ES-I3 (cell line): Measurements from ENCODE around the gene KRTAP9-9.
"Not testable (repeated sequence)": the region's sequence is repeated elsewhere in the genome, so short reads cannot be mapped to it uniquely, and the experiment has no call there.

Experiments used
- H3K36me3 ChIP-seq: 2 replicates; pipeline ENCODE4 v1.6.1; 2013; ENCODE audit warnings: mild to moderate bottlenecking, low read length, control low read depth, moderate library complexity; ENCODE audit not compliant: insufficient read depth
- H3K4me1 ChIP-seq: 2 replicates; pipeline ENCODE4 v1.6.1; 2013; ENCODE audit warnings: mild to moderate bottlenecking, control low read depth, low read length; ENCODE audit not compliant: insufficient read depth
- H3K9ac ChIP-seq: 2 replicates; pipeline ENCODE4 v1.6.1; 2013; ENCODE audit warnings: low read depth, mild to moderate bottlenecking, low read length, moderate library complexity
- H3K9me3 ChIP-seq: 2 replicates; pipeline ENCODE4 v1.6.1; 2013; ENCODE audit warnings: mild to moderate bottlenecking, low read length, moderate library complexity; ENCODE audit not compliant: control insufficient read depth, insufficient read depth

The KRTAP9-9 gene

DNA sequence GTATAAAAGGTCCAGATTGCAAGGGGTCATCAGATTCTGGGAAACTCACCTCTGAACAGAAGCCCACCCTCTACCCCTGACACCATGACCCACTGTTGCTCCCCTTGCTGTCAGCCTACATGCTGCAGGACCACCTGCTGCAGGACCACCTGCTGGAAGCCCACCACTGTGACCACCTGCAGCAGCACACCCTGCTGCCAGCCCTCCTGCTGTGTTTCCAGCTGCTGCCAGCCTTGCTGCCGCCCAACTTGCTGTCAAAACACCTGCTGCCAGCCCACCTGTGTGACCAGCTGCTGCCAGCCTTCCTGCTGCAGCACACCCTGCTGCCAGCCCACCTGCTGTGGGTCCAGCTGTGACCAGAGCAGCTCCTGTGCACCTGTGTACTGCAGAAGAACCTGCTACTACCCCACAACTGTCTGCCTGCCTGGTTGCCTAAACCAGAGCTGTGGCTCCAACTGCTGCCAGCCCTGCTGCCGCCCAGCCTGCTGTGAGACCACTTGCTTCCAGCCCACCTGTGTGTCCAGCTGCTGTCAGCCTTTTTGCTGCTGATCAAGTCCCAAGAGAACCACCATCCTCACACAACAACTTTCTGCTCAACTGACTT lies 5.4 kb upstream of the KRTAP9-9 start, which contains the start of gene KRTAP9-4:
TSS of gene KRTAP9-4 (plus strand) at position 51 of the 604 bp plus-strand sequence. CDS start at position 85, 34 bp downstream.
- H3K4me1 ChIP-seq, H3K9me3 ChIP-seq, H3K36me3 ChIP-seq, H3K9ac ChIP-seq: not testable (repeated sequence)

DNA sequence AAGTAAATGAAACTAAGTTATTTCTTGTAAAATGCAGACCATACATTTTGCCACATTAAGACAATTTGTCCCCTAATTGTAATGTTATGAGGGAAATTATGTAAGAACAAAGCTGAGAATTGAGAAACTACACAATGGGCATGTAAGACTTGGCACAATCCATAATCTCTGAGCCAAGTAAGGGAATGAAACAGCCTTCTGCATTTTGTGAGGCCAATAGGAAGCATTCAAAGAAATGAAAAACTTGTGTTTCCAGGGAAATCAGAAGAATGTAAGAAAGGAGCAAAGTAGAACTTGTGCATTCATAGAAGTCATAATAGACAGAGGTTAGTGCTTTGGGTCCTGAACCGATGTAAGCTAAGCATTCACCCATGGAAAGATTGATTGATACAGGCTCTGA lies 3.9 kb upstream of the KRTAP9-9 start:
- H3K9me3 ChIP-seq, result no peaks in the 10 kb centered on the region
- H3K4me1 ChIP-seq, result no peaks in the 10 kb centered on the region
- H3K36me3 ChIP-seq, result no peaks in the 10 kb centered on the region
- no peak overlapping the region for H3K9ac ChIP-seq

DNA sequence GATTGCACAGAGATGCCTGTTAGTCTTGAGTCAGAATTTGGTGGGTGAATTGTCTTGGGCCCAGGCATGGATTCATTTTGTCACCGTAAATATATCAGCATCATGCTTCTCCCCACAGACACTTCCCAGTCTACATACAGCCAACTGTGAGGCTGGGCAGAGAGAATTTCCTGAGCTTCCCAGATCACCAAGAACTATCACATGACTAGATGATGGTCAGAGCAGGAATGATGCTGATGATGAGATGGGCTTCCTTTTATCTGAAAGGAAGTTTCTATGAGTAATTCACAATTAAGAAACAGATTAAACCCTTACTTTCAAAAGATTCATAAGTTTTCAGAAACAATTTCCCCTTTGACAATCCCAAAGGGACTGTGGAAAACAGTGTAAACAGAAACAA lies 323 bp upstream of the KRTAP9-9 start:
- Histone ChIP-seq H3K9me3 (no peaks in the 10 kb centered on the region), H3K4me1 (no peaks in the 10 kb centered on the region), H3K9ac (no peak overlapping the region), H3K36me3 (no peaks in the 10 kb centered on the region)

DNA sequence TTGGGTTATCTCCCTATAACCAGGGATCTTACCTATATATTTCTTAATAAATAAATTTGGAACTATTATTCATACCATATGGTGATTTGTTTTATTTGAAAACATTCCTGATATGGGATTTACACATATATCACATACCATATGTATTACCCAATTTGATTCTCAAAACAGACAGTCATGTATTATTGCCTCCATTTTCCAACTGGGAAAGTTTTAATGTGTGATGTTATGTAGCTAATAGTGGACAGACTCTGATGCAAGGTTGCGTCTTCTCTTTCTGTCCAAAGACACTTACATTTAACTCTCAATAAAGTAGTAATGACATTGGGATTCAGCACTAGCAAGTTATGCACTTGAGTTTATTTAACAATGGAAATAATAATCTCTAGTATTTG lies 1.1 kb downstream of the KRTAP9-9 start:
- no peaks in the 10 kb centered on the region for H3K4me1 ChIP-seq
- H3K36me3 ChIP-seq, result no peaks in the 10 kb centered on the region
- no peak overlapping the region for H3K9ac ChIP-seq
- no peaks in the 10 kb centered on the region for H3K9me3 ChIP-seq

DNA sequence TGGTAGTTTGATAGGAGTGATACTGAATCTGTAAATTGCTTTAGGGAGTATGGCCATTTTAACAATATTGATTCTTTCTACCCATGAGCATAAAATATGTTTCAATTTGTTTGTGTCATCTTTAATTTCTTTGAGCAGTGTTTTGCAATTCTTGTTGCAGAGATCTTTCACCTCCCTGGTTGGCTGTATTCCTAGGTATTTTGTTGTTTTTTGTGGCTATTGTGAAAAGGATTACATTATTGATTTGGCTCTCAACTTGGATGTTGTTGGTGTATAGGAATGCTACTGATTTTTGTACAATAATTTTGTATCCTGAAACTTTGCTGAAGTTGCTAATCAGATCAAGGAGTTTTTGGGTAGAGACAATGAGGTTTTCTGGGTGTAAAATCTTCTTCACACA lies 3.2 kb downstream of the KRTAP9-9 start:
- H3K9ac ChIP-seq, result no peak overlapping the region
- no peaks in the 10 kb centered on the region for H3K9me3 ChIP-seq
- no peaks in the 10 kb centered on the region for H3K4me1 ChIP-seq
- no peaks in the 10 kb centered on the region for H3K36me3 ChIP-seq

DNA sequence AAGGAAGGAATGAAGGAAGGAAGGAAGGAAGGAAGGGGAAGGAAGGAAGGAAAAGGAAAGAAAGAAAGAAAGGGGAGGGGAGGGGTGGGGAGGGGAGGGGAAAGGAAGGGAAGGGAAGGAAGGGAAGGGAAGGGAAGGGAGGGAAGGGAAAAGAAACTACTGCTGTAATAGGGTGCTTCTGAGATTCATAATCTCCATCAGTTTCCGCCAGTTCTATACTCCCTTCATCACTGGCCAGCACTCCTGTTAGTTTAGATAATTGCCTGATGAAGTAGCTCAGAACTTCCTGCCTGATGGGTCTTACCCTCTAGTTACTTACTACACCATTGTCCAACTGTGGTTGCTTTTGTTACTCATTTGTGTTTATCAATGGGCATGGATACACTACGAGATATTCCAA lies 8.0 kb downstream of the KRTAP9-9 start:
- H3K4me1 ChIP-seq, result no peaks in the 10 kb centered on the region
- no peak overlapping the region for H3K9ac ChIP-seq
- no peaks in the 10 kb centered on the region for H3K9me3 ChIP-seq
- no peaks in the 10 kb centered on the region for H3K36me3 ChIP-seq

DNA sequence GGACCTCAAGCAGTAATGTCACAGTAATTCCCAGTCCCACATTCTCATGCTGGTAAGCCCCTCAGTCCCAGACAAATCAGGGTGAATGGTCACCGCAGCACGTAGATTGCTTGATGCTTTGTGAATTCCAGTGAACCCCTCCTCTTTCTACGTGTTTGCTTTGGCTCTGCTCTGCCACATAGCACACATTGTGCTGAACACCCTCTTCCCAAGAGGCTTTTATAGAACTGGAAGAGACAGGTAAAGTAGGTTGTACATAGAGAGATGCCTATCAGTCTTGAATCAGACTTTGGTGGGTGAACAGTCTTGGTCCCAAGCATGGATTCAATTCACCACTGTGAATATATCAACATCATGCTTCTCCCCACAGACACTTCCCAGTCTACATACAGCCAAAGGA lies 9.4 kb downstream of the KRTAP9-9 start:
- H3K9me3 ChIP-seq, result no peaks in the 10 kb centered on the region
- H3K4me1 ChIP-seq, result no peaks in the 10 kb centered on the region
- H3K9ac ChIP-seq, result no peak overlapping the region
- H3K36me3 ChIP-seq, result no peaks in the 10 kb centered on the region

DNA sequence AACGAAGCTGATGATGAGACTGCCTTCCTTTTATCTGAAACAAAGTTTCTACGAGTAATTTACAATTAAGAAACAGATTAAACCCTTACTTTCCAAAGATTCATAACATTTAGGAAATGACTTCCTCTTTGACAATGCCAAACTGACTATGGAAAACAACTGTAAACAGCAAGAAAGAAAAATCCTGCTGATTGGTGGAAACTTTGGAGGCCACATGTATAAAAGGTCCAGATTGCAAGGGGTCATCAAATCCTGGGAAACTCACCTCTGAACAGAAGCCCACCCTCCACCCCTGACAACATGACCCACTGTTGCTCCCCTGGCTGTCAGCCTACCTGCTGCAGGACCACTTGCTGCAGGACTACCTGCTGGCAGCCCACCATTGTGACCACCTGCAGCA lies 9.9 kb downstream of the KRTAP9-9 start, which contains the start of gene KRTAP9-6:
TSS of gene KRTAP9-6 (plus strand) at position 301 of the 400 bp plus-strand sequence. CDS start at position 301, 0 bp downstream.
- H3K4me1 ChIP-seq, result no peaks in the 10 kb centered on the region
- H3K9ac ChIP-seq, result no peak within 1 kb of the TSS
- H3K9me3 ChIP-seq, result no peaks in the 10 kb centered on the region
- H3K36me3 ChIP-seq, result no peaks in the 10 kb centered on the region

DNA sequence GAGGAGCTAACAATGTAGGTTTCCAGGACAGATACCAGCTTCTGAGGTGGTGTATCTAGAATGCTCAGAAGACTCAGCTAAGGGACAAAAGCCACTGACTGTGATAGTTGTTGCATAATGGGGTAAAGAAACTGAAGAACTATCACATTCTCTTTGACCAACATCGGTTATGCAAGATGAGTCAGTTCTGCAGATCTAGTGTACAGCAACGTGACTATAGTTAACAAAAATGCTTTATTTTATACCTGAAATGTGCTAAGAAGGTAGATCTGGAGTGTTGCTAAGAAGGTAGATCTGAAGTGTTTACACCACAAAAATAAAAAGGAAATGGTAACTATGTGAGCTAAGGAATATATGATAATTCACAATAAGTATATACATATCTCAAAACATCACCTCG lies 12.5 kb downstream of the KRTAP9-9 start:
- Histone ChIP-seq H3K36me3 (no peaks in the 10 kb centered on the region), H3K9me3 (no peaks in the 10 kb centered on the region), H3K4me1 (no peaks in the 10 kb centered on the region), H3K9ac (no peak overlapping the region)

DNA sequence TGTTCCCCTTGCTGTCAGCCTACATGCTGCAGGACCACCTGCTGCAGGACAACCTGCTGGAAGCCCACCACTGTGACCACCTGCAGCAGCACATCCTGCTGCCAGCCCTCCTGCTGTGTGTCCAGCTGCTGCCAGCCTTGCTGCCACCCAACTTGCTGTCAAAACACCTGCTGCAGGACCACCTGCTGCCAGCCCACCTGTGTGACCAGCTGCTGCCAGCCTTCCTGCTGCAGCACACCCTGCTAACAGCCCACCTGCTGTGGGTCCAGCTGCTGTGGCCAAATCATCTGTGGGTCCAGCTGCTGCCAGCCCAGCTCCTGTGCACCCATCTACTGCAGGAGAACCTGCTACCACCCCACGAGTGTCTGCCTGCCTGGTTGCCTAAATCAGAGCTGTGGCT lies 16.1 kb downstream of the KRTAP9-9 start:
- H3K36me3 ChIP-seq, H3K9ac ChIP-seq: not testable (repeated sequence)

DNA sequence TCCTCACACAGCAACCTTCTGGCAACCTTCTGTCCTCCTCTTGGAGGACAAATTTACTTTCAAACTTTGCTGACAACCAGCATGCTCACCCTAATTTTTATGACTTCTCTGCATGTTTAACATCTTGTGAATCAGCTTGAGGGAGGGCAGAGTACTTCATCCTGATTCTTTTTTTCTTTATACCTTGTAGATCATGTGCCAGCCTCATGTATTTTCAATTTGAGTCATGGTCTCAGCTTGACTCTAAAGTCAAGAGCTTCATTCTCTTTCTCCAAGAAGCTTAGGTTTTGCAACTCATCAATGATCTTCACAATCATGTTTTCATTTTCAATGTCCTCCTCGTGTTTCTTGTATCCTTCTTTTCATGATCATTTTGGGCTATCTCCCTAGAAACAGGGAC lies 16.7 kb downstream of the KRTAP9-9 start:
- no peaks in the 10 kb centered on the region for H3K4me1 ChIP-seq
- H3K9ac ChIP-seq, result no peak overlapping the region
- no peaks in the 10 kb centered on the region for H3K36me3 ChIP-seq
- H3K9me3 ChIP-seq, result no peaks in the 10 kb centered on the region

More for the DNA sequence above, 16.1 kb downstream of the KRTAP9-9 start:
- not testable (repeated sequence) for H3K9me3 ChIP-seq, H3K4me1 ChIP-seq

DNA sequence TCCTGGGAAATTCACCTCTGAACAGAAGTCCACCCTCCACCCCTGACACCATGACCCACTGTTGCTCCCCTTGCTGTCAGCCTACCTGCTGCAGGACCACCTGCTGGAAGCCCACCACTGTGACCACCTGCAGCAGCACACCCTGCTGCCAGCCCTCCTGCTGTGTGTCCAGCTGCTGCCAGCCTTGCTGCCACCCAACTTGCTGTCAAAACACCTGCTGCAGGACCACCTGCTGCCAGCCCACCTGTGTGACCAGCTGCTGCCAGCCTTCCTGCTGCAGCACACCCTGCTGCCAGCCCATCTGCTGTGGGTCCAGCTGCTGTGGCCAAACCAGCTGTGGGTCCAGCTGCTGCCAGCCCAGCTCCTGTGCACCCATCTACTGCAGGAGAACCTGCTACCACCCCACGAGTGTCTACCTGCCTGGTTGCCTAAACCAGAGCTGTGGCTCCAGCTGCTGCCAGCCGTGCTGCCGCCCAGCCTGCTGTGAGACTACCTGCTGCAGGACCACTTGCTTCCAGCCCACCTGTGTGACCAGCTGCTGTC lies 20.5 kb downstream of the KRTAP9-9 start, which contains the start of gene KRTAP9-7:
TSS of gene KRTAP9-7 (plus strand) at position 51 of the 543 bp plus-strand sequence. CDS start at position 51, 0 bp downstream.
- not testable (repeated sequence) for H3K9ac ChIP-seq

DNA sequence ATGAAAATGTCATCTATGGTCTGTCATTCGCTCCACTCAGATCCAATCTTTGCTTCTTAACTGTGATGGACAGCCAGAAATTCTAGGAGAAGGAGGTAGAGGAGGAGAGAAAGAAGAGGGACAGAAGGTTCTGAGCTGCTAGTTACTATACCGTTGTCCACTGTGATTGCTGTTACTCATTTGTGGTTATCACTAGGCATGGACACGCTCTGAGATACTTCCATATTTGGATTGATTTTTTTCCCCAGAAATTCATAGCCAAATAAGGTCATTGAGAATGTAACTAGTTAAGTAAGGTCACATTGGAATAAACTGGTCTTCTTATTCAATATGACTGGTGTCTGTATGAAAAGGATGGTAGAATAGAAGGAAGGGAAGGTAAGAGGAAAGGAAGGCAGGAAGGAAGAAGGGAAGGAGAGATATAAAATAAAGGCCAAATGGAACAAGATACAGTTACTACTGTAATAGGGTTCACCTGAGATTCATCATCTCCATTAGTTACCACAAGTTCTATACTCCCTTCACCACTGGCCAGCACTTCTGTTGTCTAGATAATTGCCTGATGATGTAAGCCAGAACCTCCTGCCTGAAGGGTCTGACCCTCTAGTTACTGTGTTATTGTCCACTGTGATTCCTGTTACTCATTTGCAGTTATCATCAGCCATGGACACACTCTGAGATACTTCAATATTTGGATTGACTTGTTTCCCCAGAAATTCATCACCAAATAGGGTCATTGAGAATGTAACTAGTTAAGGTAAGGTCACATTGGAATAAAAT lies 23.2 kb downstream of the KRTAP9-9 start:
- Histone ChIP-seq H3K36me3 (no peaks in the 10 kb centered on the region), H3K9ac (no peak overlapping the region), H3K4me1 (no peaks in the 10 kb centered on the region), H3K9me3 (no peaks in the 10 kb centered on the region)

More for the DNA sequence above, 20.5 kb downstream of the KRTAP9-9 start, which contains the start of gene KRTAP9-7:
- H3K9me3 ChIP-seq, H3K36me3 ChIP-seq, H3K4me1 ChIP-seq: not testable (repeated sequence)

DNA sequence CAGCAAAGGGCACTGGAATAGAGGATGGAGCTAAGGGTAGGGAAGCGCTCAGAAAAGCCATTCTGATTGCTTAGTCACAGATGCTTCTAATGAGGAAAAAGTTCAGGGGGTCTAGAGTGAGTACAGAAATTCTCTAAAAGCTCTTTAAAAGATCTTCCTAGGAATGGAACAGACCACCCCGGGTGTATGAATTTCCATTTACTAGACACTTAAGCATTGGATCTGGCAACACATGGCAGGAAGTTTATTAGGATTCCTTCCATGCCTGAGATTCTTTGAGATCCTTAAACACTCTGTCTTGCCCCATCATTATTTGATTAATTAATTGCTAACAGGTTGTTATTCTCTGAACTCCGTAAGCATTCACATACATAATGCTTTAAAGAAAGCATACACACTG lies 28.9 kb downstream of the KRTAP9-9 start:
- Histone ChIP-seq H3K36me3 (no peaks in the 10 kb centered on the region), H3K9ac (no peak overlapping the region), H3K4me1 (no peaks in the 10 kb centered on the region), H3K9me3 (no peaks in the 10 kb centered on the region)

DNA sequence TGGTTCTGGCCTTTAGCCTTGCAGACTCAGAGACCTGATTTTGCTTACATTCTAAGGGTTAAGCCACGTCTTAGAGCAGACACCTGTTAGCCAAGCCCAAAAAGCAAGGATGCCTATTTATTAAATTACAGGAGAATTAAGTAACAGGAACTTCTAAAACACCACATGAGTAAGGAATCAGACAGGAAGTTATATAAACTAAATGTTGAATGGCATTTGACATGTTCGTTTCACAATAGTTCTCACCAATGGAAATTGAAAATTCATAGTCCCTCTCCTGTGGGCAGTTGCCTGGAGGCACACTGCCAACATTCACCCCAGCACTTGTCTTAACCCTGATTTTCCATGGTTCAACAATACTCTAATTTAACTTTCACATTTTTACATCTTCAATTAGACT lies 29.4 kb downstream of the KRTAP9-9 start:
- H3K9me3 ChIP-seq, result no peaks in the 10 kb centered on the region
- H3K36me3 ChIP-seq, result no peaks in the 10 kb centered on the region
- no peaks in the 10 kb centered on the region for H3K4me1 ChIP-seq
- H3K9ac ChIP-seq, result no peak overlapping the region
